ENCODE results near the gene SHOC2. TPM values are rescaled to one million over a fixed set of nuclear protein-coding genes. Genes with fewer than 3 reads are reported as not detected.
A peak's percentile ranks its signal among the peaks of the same experiment; 100 is the strongest.

Gene SHOC2
- total and polyA plus RNA-seq, 2 of the 13 experiments (the other 11 are each of a cell fraction or from before 2014, with no cell fraction given) = 8.6 to 25.5 TPM

DNA sequence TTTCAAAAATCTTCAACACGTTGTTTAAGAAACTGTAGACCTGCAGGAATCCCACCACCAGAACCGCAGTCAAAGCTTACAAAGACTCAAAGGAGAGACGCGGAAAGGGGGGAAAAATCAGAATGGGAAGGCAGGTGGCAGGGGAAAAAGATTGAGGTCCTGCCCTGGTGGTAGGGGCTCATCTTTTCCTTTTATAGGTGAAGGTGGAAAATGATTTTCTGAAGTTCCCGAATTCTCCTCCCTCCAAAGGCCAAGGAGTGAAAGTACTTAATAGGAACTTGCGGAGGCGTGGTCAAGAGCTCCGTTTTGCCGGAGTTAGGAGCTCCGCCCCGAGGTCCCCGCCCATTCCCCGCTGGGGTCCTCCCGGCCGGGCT is 1.1 kb upstream of the SHOC2 start (continued):
- TF ChIP-seq, protein P1, sequence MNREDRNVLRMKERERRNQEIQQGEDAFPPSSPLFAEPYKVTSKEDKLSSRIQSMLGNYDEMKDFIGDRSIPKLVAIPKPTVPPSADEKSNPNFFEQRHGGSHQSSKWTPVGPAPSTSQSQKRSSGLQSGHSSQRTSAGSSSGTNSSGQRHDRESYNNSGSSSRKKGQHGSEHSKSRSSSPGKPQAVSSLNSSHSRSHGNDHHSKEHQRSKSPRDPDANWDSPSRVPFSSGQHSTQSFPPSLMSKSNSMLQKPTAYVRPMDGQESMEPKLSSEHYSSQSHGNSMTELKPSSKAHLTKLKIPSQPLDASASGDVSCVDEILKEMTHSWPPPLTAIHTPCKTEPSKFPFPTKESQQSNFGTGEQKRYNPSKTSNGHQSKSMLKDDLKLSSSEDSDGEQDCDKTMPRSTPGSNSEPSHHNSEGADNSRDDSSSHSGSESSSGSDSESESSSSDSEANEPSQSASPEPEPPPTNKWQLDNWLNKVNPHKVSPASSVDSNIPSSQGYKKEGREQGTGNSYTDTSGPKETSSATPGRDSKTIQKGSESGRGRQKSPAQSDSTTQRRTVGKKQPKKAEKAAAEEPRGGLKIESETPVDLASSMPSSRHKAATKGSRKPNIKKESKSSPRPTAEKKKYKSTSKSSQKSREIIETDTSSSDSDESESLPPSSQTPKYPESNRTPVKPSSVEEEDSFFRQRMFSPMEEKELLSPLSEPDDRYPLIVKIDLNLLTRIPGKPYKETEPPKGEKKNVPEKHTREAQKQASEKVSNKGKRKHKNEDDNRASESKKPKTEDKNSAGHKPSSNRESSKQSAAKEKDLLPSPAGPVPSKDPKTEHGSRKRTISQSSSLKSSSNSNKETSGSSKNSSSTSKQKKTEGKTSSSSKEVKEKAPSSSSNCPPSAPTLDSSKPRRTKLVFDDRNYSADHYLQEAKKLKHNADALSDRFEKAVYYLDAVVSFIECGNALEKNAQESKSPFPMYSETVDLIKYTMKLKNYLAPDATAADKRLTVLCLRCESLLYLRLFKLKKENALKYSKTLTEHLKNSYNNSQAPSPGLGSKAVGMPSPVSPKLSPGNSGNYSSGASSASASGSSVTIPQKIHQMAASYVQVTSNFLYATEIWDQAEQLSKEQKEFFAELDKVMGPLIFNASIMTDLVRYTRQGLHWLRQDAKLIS (CRISPR knock-in tag; IDR thresholded peaks at IDR 0.05) = no peak
- no peak for TF ChIP-seq HNRNPH1 (optimal IDR thresholded peaks at IDR 0.05; ENCODE audit: low read depth, low read length)
- no peak for TF ChIP-seq TCF7L2 (IDR thresholded peaks at IDR 0.05; ENCODE audit: low read depth, low read length)
- TF ChIP-seq ZNF839 (CRISPR knock-in tag; IDR thresholded peaks at IDR 0.05; ENCODE audit: borderline replicate concordance) = no peak
- TF ChIP-seq BRCA1 (CRISPR knock-in tag; IDR thresholded peaks at IDR 0.05) = no peak
- TF ChIP-seq, protein P2, sequence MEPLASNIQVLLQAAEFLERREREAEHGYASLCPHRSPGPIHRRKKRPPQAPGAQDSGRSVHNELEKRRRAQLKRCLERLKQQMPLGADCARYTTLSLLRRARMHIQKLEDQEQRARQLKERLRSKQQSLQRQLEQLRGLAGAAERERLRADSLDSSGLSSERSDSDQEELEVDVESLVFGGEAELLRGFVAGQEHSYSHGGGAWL (CRISPR knock-in tag; IDR thresholded peaks at IDR 0.05) = no peak
- 0 out of 2 replicates have a peak, but pooled peaks have one; percentile 60 for TF ChIP-seq SAP130 (CRISPR knock-in tag; IDR thresholded peaks at IDR 0.05; ENCODE audit: low read depth)
- no peak for TF ChIP-seq NCOA1 (CRISPR knock-in tag; IDR thresholded peaks at IDR 0.05)
- 0 out of 2 replicates have a peak, but pooled peaks have one; percentile 15 for TF ChIP-seq GATA4 (IDR thresholded peaks at IDR 0.05; ENCODE audit: borderline replicate concordance, low read depth)
- no peak for TF ChIP-seq PAX8 (CRISPR knock-in tag; IDR thresholded peaks at IDR 0.05; ENCODE audit: borderline replicate concordance)
- TF ChIP-seq FOXM1 (CRISPR knock-in tag; IDR thresholded peaks at IDR 0.05) = no peak
- TF ChIP-seq HOXA3 (CRISPR knock-in tag; IDR thresholded peaks at IDR 0.05) = no peak
